ENCODE measurements around the gene RRP1B. TPM values are rescaled to one million over a fixed set of nuclear protein-coding genes. Genes with fewer than 3 reads are reported as not detected.
"Not testable (repeated sequence)": the region's sequence is repeated elsewhere in the genome, so short reads cannot be mapped to it uniquely, and the experiment has no call there.

RRP1B gene
- total and polyA plus RNA-seq, 2 experiments from 2014 or later = 13.6 to 15.0 TPM

DNA sequence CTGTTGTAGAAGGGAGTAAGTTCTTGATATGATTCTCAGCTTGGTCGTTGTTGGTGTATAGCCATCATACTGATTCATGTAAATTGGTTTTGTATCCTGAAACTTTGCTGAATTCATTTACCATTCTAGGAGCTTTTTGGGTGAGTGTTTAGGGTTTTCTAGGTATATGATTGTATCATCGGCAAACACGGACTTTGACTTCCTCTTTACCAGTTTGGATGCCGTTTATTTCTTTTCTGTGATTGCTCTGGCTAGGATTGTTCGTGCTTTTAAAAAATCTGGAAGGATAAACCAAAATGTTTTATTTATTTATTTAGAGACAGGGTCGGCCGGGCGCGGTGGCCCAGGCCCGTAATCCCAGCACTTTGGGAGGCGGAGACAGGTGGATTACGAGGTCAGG is 20.6 kb downstream of the RRP1B start:
- Histone ChIP-seq H3K4me1 (ENCODE audit: insufficient read depth) (no peaks in the 10 kb centered on the region), H2AFZ (no peak overlapping the region), H3K9me2 (ENCODE audit: insufficient read depth) (no peaks in the 10 kb centered on the region), H4K20me1 (ENCODE audit: insufficient read depth) (no peaks in the 10 kb centered on the region), H3K4me2 (ENCODE audit: unreplicated experiment) (no peak overlapping the region), H3K79me2 (ENCODE audit: insufficient read depth) (peaks cover 24% of the 10 kb centered on the region; the same call in 1 of the 2 replicates), H3F3A (ENCODE audit: insufficient read depth) (no peaks in the 10 kb centered on the region), H3K4me3 (no peak overlapping the region), H3K27ac (no peak overlapping the region), H3K9ac (no peak overlapping the region), H3K27me3 (replicated peaks; ENCODE audit: insufficient read depth) (no peaks in the 10 kb centered on the region), H3K36me3 (ENCODE audit: low read depth) (peaks cover 7% of the 10 kb centered on the region; the same call in 1 of the 2 replicates), H3K9me3 (ENCODE audit: low read depth) (no peaks in the 10 kb centered on the region)
- 97 to 99% methylated on average over 12 of the region's 12 CpGs for whole genome bisulfite sequencing, 2 experiments (ENCODE audit: low coverage in 1 of 2, low lambda C conversion rate in 2 of 2, missing lambda C conversion rate in 2 of 2)
- in situ Hi-C loops (cut with MboI) = no loop called here
- DNase-seq = no peak
- no peak for TF ChIP-seq EZH2 (IDR thresholded peaks at IDR 0.05; ENCODE audit: insufficient read depth, poor library complexity, severe bottlenecking)
- TF ChIP-seq EZH2phosphoT487 (IDR thresholded peaks at IDR 0.05; ENCODE audit: insufficient read depth, low read depth) = no peak

DNA sequence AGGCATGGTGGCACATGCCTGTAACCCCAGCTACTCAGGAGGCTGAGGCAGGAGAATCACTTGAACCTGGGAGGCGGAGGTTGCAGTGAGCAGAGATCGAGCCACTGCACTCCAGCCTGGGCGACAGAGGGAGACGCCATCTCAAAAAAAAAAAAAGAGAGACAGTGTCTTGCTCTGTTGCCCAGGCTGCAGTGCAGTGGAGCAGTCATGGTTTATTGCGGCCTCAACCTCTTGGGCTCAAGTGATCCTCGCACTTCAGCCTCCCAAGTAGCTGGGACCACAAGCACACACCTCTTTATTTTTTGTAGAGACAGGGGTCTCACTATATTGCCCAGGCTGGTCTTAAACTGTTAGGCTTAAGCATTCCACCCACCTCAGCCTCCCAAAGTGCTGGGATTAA is 21.1 kb downstream of the RRP1B start:
- H3F3A ChIP-seq (ENCODE audit: insufficient read depth); H3K9ac ChIP-seq; H3K4me2 ChIP-seq (ENCODE audit: unreplicated experiment); H3K4me1 ChIP-seq (ENCODE audit: insufficient read depth); H3K27ac ChIP-seq; H3K36me3 ChIP-seq (ENCODE audit: low read depth); DNase-seq; in situ Hi-C loops (cut with MboI); H3K9me2 ChIP-seq (ENCODE audit: insufficient read depth); H4K20me1 ChIP-seq (ENCODE audit: insufficient read depth); H2AFZ ChIP-seq; H3K27me3 ChIP-seq (replicated peaks; ENCODE audit: insufficient read depth); H3K4me3 ChIP-seq; H3K9me3 ChIP-seq (ENCODE audit: low read depth): not testable (repeated sequence)
- 88 to 89% methylated on average over 6 of the region's 6 CpGs for WGBS, 2 experiments (ENCODE audit: low coverage in 1 of 2, low lambda C conversion rate in 2 of 2, missing lambda C conversion rate in 2 of 2)
- H3K79me2 ChIP-seq (ENCODE audit: insufficient read depth) = peaks cover 24% of the 10 kb centered on the region; the same call in 1 of the 2 replicates

DNA sequence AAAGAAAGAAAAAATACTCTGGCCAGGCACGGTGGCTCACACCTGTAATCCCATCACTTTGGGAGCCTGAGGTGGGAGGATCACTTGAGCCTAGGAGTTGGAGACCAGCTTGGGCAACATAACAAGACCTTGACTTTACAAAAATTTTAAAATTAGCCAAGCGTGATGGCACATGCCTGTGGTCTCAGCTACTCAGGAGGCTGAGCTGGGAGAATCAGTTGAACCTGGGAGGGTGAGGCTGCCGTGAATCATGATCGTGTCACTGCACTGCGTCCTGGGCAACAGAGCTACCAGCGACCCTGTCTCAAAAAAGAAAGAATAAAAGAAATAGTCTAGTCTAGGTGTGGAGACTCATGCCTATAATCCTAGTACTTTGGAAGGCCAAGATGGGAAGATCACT is 22.3 kb downstream of the RRP1B start:
- H3F3A ChIP-seq (ENCODE audit: insufficient read depth) = no peaks in the 10 kb centered on the region
- no peak for DNase-seq
- peaks cover 24% of the 10 kb centered on the region; the same call in 1 of the 2 replicates for H3K79me2 ChIP-seq (ENCODE audit: insufficient read depth)
- H2AFZ ChIP-seq = no peak overlapping the region
- in situ Hi-C loops (cut with MboI) = no loop called here
- no peaks in the 10 kb centered on the region for H3K4me1 ChIP-seq (ENCODE audit: insufficient read depth)
- H3K36me3 ChIP-seq (ENCODE audit: low read depth) = peaks cover 14% of the 10 kb centered on the region
- H4K20me1 ChIP-seq (ENCODE audit: insufficient read depth) = no peaks in the 10 kb centered on the region
- H3K27me3 ChIP-seq (replicated peaks; ENCODE audit: insufficient read depth) = no peaks in the 10 kb centered on the region
- no peak overlapping the region for H3K4me2 ChIP-seq (ENCODE audit: unreplicated experiment)
- no peak overlapping the region for H3K27ac ChIP-seq
- H3K4me3 ChIP-seq = no peak overlapping the region
- no peaks in the 10 kb centered on the region for H3K9me3 ChIP-seq (ENCODE audit: low read depth)
- 94 to 95% methylated on average over 6 of the region's 6 CpGs for WGBS, 2 experiments (ENCODE audit: low coverage in 1 of 2, low lambda C conversion rate in 2 of 2, missing lambda C conversion rate in 2 of 2)
- no peak overlapping the region for H3K9ac ChIP-seq
- TF ChIP-seq EZH2phosphoT487 (IDR thresholded peaks at IDR 0.05; ENCODE audit: insufficient read depth, low read depth) = no peak
- TF ChIP-seq EZH2 (IDR thresholded peaks at IDR 0.05; ENCODE audit: insufficient read depth, poor library complexity, severe bottlenecking) = no peak
- H3K9me2 ChIP-seq (ENCODE audit: insufficient read depth) = no peaks in the 10 kb centered on the region

DNA sequence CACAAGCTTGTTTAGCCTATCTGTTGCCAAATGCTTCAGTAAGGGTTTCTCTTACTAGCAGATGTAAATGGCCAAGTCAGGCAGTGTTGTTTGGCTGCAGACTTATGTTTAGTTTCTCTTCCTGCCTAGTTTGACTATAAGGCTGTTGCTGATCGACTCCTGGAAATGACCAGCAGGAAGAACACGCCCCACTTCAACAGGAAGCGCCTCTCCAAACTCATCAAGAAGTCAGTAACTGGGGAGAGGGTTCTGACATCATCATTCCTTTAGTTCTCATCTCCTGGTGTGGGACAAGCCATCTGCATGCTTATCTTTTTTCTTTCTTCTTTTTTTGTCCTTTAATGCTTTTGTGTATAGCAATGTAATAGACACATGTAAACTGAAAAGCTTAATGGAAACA is 25.1 kb downstream of the RRP1B start:
- WGBS, 2 experiments (ENCODE audit: low coverage in 1 of 2, low lambda C conversion rate in 2 of 2, missing lambda C conversion rate in 2 of 2) = 95 to 100% methylated on average over 3 of the region's 3 CpGs
- no peak overlapping the region for H3K9ac ChIP-seq

More for the DNA sequence above, 25.1 kb downstream of the RRP1B start:
- no peak for TF ChIP-seq EZH2 (IDR thresholded peaks at IDR 0.05; ENCODE audit: insufficient read depth, poor library complexity, severe bottlenecking)
- no peak for TF ChIP-seq EZH2phosphoT487 (IDR thresholded peaks at IDR 0.05; ENCODE audit: insufficient read depth, low read depth)
- in situ Hi-C loops (cut with MboI) = no loop called here
- H3K4me3 ChIP-seq = no peak overlapping the region
- no peak for DNase-seq
- no peaks in the 10 kb centered on the region for H3F3A ChIP-seq (ENCODE audit: insufficient read depth)
- no peaks in the 10 kb centered on the region for H3K4me1 ChIP-seq (ENCODE audit: insufficient read depth)
- peaks cover 13% of the 10 kb centered on the region for H3K36me3 ChIP-seq (ENCODE audit: low read depth)
- no peaks in the 10 kb centered on the region for H3K9me3 ChIP-seq (ENCODE audit: low read depth)
- no peak overlapping the region for H3K27ac ChIP-seq
- no peaks in the 10 kb centered on the region for H4K20me1 ChIP-seq (ENCODE audit: insufficient read depth)
- no peaks in the 10 kb centered on the region for H3K9me2 ChIP-seq (ENCODE audit: insufficient read depth)
- no peaks in the 10 kb centered on the region for H3K27me3 ChIP-seq (replicated peaks; ENCODE audit: insufficient read depth)
- peaks cover 14% of the 10 kb centered on the region; the same call in 1 of the 2 replicates for H3K79me2 ChIP-seq (ENCODE audit: insufficient read depth)
- H2AFZ ChIP-seq = no peak overlapping the region
- no peak overlapping the region for H3K4me2 ChIP-seq (ENCODE audit: unreplicated experiment)
